Gastroesophageal sphincter (tissue), 3 donors: Measurements from ENCODE around the gene CCNI.

ENCODE experiments used
- EP300 ChIP-seq: sonication (generic); formaldehyde crosslinking; IDR thresholded peaks from one replicate; pipeline ENCODE4 v1.6.1; 2017; ENCODE audit warnings: antibody characterized with exemption, mild to moderate bottlenecking
- POLR2A ChIP-seq, 2 donors: fragments of 450-650 bp; IDR thresholded peaks; one replicate each; pipeline ENCODE4 v1.6.1; 2017; ENCODE audit warnings: antibody characterized with exemption in 2 of 2, mild to moderate bottlenecking in 2 of 2, moderate library complexity in 1 of 2
- POLR2AphosphoS5 ChIP-seq: sonication (generic); formaldehyde crosslinking; IDR thresholded peaks from one replicate; pipeline ENCODE4 v1.6.1; 2017; ENCODE audit warnings: antibody characterized with exemption
- TF ChIP-seq, protein P1 (sequence below), 4 experiments: fragments of 200-600 bp in 2 of 4; fragments of 450-650 bp in 2 of 4; sonication (generic) in 1 of 4; IDR thresholded peaks; one replicate each; pipeline ENCODE4 v1.5.1; 2017 to 2019; ENCODE audit warnings: antibody characterized with exemption in 4 of 4, mild to moderate bottlenecking in 2 of 4, moderate library complexity in 2 of 4

- TF ChIP-seq, protein P1, sequence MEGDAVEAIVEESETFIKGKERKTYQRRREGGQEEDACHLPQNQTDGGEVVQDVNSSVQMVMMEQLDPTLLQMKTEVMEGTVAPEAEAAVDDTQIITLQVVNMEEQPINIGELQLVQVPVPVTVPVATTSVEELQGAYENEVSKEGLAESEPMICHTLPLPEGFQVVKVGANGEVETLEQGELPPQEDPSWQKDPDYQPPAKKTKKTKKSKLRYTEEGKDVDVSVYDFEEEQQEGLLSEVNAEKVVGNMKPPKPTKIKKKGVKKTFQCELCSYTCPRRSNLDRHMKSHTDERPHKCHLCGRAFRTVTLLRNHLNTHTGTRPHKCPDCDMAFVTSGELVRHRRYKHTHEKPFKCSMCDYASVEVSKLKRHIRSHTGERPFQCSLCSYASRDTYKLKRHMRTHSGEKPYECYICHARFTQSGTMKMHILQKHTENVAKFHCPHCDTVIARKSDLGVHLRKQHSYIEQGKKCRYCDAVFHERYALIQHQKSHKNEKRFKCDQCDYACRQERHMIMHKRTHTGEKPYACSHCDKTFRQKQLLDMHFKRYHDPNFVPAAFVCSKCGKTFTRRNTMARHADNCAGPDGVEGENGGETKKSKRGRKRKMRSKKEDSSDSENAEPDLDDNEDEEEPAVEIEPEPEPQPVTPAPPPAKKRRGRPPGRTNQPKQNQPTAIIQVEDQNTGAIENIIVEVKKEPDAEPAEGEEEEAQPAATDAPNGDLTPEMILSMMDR (IDR thresholded peaks at IDR 0.05) = no peak
- TF ChIP-seq POLR2A (IDR thresholded peaks at IDR 0.05) (no peak), POLR2AphosphoS5 (no peak), EP300 (no peak)
These were observed 77.4 kb downstream of the CCNI start for GRCh38 chr4:76998251-76998901.
